ENCODE data around the gene EYA2.

- no peak for TF ChIP-seq CTCF (IDR thresholded peaks at IDR 0.05; ENCODE audit: poor library complexity)
- no peak for TF ChIP-seq EZH2phosphoT487 (IDR thresholded peaks at IDR 0.05; ENCODE audit: low read depth, severe bottlenecking, unreplicated experiment)
Measured at GRCh38 chr20:46945465-46945864, 50.8 kb downstream of the EYA2 start.

Measured in hepatocyte (in vitro differentiated cells).